GM12891 (cell line): ENCODE data around the gene NR2F1-AS1.
"Not testable (repeated sequence)": the region's sequence is repeated elsewhere in the genome, so short reads cannot be mapped to it uniquely, and the experiment has no call there.

ENCODE experiments used
- DNase-seq: peaks from one replicate; pipeline ENCODE4 v3.0.0; 2011; ENCODE audit warnings: low spot score; ENCODE audit not compliant: insufficient read length
- FAIRE-seq: peaks from 2 replicates; lab custom pipeline; 2011; peaks lifted over from hg19 to GRCh38; lab: Jason Lieb, UNC
- PAX5 ChIP-seq: IDR thresholded peaks from 2 replicates; pipeline ENCODE4 v1.6.1; 2011; ENCODE audit warnings: low read length, moderate library complexity, mild to moderate bottlenecking; ENCODE audit not compliant: insufficient read depth, severe bottlenecking
- POLR2A ChIP-seq: IDR thresholded peaks from 2 replicates; pipeline ENCODE4 v1.6.1; 2011; ENCODE audit warnings: low read depth, low read length, control low read depth
- POLR2AphosphoS5 ChIP-seq: IDR thresholded peaks from 2 replicates; pipeline ENCODE4 v1.6.1; 2011; ENCODE audit warnings: low read depth, low read length, control low read depth
- POU2F2 ChIP-seq: IDR thresholded peaks from 2 replicates; pipeline ENCODE4 v1.6.1; 2011; ENCODE audit warnings: low read depth, mild to moderate bottlenecking, control low read depth, low read length, moderate library complexity
- SPI1 ChIP-seq: IDR thresholded peaks from 2 replicates; pipeline ENCODE4 v1.6.1; 2011; ENCODE audit warnings: low read depth, low read length, control low read depth
- TAF1 ChIP-seq: IDR thresholded peaks from 2 replicates; pipeline ENCODE4 v1.6.1; 2011; ENCODE audit warnings: low read depth, low read length, control low read depth

The NR2F1-AS1 gene

GRCh38 chr5:93395010-93395409 lies 186.0 kb downstream of the NR2F1-AS1 start:
- TF ChIP-seq POLR2A (no peak), SPI1 (no peak)
- no peak for FAIRE-seq

GRCh38 chr5:93394301-93394700 lies 186.7 kb downstream of the NR2F1-AS1 start:
- no peak for TF ChIP-seq SPI1
- TF ChIP-seq POU2F2: no peak
- TF ChIP-seq POLR2AphosphoS5: no peak
- no peak for TF ChIP-seq TAF1
- TF ChIP-seq PAX5: no peak
- no peak for FAIRE-seq
- no peak for DNase-seq

More at GRCh38 chr5:93395010-93395409, 186.0 kb downstream of the NR2F1-AS1 start:
- no peak for DNase-seq

GRCh38 chr5:93391169-93391568 lies 189.8 kb downstream of the NR2F1-AS1 start:
- not testable (repeated sequence) for FAIRE-seq, DNase-seq

GRCh38 chr5:93385655-93386054 lies 195.4 kb downstream of the NR2F1-AS1 start:
- no peak for TF ChIP-seq PAX5
- TF ChIP-seq POLR2A: no peak
- TF ChIP-seq POLR2AphosphoS5: no peak
- FAIRE-seq: no peak
- DNase-seq: no peak

GRCh38 chr5:93384995-93385394 lies 196.0 kb downstream of the NR2F1-AS1 start:
- no peak for FAIRE-seq

GRCh38 chr5:93384026-93384425 lies 197.0 kb downstream of the NR2F1-AS1 start:
- no peak for TF ChIP-seq POLR2AphosphoS5
- TF ChIP-seq POLR2A: no peak
- TF ChIP-seq POU2F2: no peak
- no peak for TF ChIP-seq SPI1
- FAIRE-seq: no peak
- no peak for DNase-seq

More at GRCh38 chr5:93384995-93385394, 196.0 kb downstream of the NR2F1-AS1 start:
- TF ChIP-seq PAX5: no peak
- TF ChIP-seq POLR2AphosphoS5: no peak
- no peak for TF ChIP-seq POU2F2
- DNase-seq: no peak

- DNase-seq (no peak), FAIRE-seq (no peak)
- TF ChIP-seq POLR2AphosphoS5: no peak
- no peak for TF ChIP-seq PAX5
- TF ChIP-seq POLR2A: no peak
- TF ChIP-seq SPI1: no peak
- no peak for TF ChIP-seq TAF1
- no peak for TF ChIP-seq POU2F2
Observed at GRCh38 chr5:93382188-93382825, 198.7 kb downstream of the NR2F1-AS1 start.

- TF ChIP-seq POLR2AphosphoS5 (no peak), PAX5 (no peak), TAF1 (no peak), SPI1 (no peak), POLR2A (no peak), POU2F2 (no peak)
- DNase-seq (no peak), FAIRE-seq (no peak)
Observed at GRCh38 chr5:93381057-93381456, 200.0 kb downstream of the NR2F1-AS1 start.

- DNase-seq: no peak
- no peak for FAIRE-seq
- TF ChIP-seq SPI1 (no peak), POLR2A (no peak), PAX5 (no peak), TAF1 (no peak), POU2F2 (no peak), POLR2AphosphoS5 (no peak)
Observed at GRCh38 chr5:93378073-93378472, 202.9 kb downstream of the NR2F1-AS1 start.

GRCh38 chr5:93371893-93372292 lies 209.1 kb downstream of the NR2F1-AS1 start:
- TF ChIP-seq PAX5 (no peak), POLR2AphosphoS5 (no peak), TAF1 (no peak), POU2F2 (no peak)
- FAIRE-seq: no peak
- DNase-seq: no peak

- TF ChIP-seq PAX5: no peak
- TF ChIP-seq TAF1: no peak
- no peak for TF ChIP-seq SPI1
- no peak for TF ChIP-seq POU2F2
Observed at GRCh38 chr5:93364378-93364777, 216.6 kb downstream of the NR2F1-AS1 start.

More at GRCh38 chr5:93364378-93364777, 216.6 kb downstream of the NR2F1-AS1 start:
- FAIRE-seq (no peak), DNase-seq (no peak)
